T-helper 1 cell treated with Interleukin-12 subunit alpha and Interleukin-12 subunit beta and Interleukin-4 antibody, amounts not matched to agents 30 ng/mL and 1 ng/mL, for 36 hours (primary cell): Measurements from ENCODE around the gene NBPF12. TPM values are rescaled to one million over a fixed set of nuclear protein-coding genes. Genes with fewer than 3 reads are reported as not detected.
"Not testable (repeated sequence)": the region's sequence is repeated elsewhere in the genome, so short reads cannot be mapped to it uniquely, and the experiment has no call there.

ENCODE experiments used
- intact Hi-C: fragments of 100-400 bp; cut with micrococcal nuclease; formaldehyde crosslinking; loops from one replicate; pipeline ENCODE4 v1.15.1; 2024
- total RNA-seq: library from RNA; stranded (reverse); gene quantifications from 2 replicates; pipeline ENCODE4 v1.2.3, GENCODE V29; 2022

Gene NBPF12
- 22.2 and 22.8 TPM in 2 replicates for total RNA-seq

- intact Hi-C loops, result not testable (repeated sequence)
Observed at GRCh38 chr1:146938242-146938902, at the start of gene NBPF12. Gene NBPF12 (plus strand): TSS chr1:146938324. CDS start chr1:146960144, 21,820 bp downstream.

GRCh38 chr1:146891355-146891754 lies 46.8 kb upstream of the NBPF12 start:
- intact Hi-C loops, result not testable (repeated sequence)

- intact Hi-C loops, result not testable (repeated sequence)
Observed at GRCh38 chr1:146892331-146892730, 45.8 kb upstream of the NBPF12 start.

- intact Hi-C loops, result not testable (repeated sequence)
Observed at GRCh38 chr1:146907565-146908261, 30.4 kb upstream of the NBPF12 start.

- intact Hi-C loops, result not testable (repeated sequence)
Observed at GRCh38 chr1:146912975-146913374, 25.1 kb upstream of the NBPF12 start.

GRCh38 chr1:146920811-146921210 lies 17.3 kb upstream of the NBPF12 start:
- intact Hi-C loops, result not testable (repeated sequence)

- intact Hi-C loops, result not testable (repeated sequence)
Observed at GRCh38 chr1:146922614-146923013, 15.5 kb upstream of the NBPF12 start.

- intact Hi-C loops, result not testable (repeated sequence)
Observed at GRCh38 chr1:146924106-146924505, 14.0 kb upstream of the NBPF12 start.

- intact Hi-C loops, result not testable (repeated sequence)
Observed at GRCh38 chr1:146926413-146926812, 11.7 kb upstream of the NBPF12 start.

- intact Hi-C loops, result not testable (repeated sequence)
Observed at GRCh38 chr1:146930225-146930624, 7.9 kb upstream of the NBPF12 start.

GRCh38 chr1:146934390-146935223 lies 3.5 kb upstream of the NBPF12 start:
- intact Hi-C loops, result not testable (repeated sequence)

GRCh38 chr1:146937462-146937861 lies 662 bp upstream of the NBPF12 start:
- intact Hi-C loops, result not testable (repeated sequence)

- intact Hi-C loops, result not testable (repeated sequence)
Observed at GRCh38 chr1:146938927-146939786, 1.0 kb downstream of the NBPF12 start.

- intact Hi-C loops, result not testable (repeated sequence)
Observed at GRCh38 chr1:146940293-146940692, 2.2 kb downstream of the NBPF12 start.

- intact Hi-C loops, result not testable (repeated sequence)
Observed at GRCh38 chr1:146943342-146943886, 5.3 kb downstream of the NBPF12 start.

- intact Hi-C loops, result not testable (repeated sequence)
Observed at GRCh38 chr1:146948127-146948526, 10.0 kb downstream of the NBPF12 start.

GRCh38 chr1:146964340-146964739 lies 26.2 kb downstream of the NBPF12 start:
- intact Hi-C loops, result not testable (repeated sequence)

- intact Hi-C loops, result not testable (repeated sequence)
Observed at GRCh38 chr1:146966351-146966750, 28.2 kb downstream of the NBPF12 start.

- intact Hi-C loops, result not testable (repeated sequence)
Observed at GRCh38 chr1:146970656-146971055, 32.5 kb downstream of the NBPF12 start.

GRCh38 chr1:146972681-146973080 lies 34.6 kb downstream of the NBPF12 start:
- intact Hi-C loops, result not testable (repeated sequence)

GRCh38 chr1:146985855-146986254 lies 47.7 kb downstream of the NBPF12 start:
- intact Hi-C loops, result not testable (repeated sequence)
